ENCODE results near the gene ATXN7L3. TPM values are rescaled to one million over a fixed set of nuclear protein-coding genes. Genes with fewer than 3 reads are reported as not detected.

The ATXN7L3 gene
- total RNA-seq, 1 experiment from 2014 or later = 36.9 TPM

GRCh38 chr17:44235583-44235936, 35.9 kb upstream of the ATXN7L3 start:
- H3K4me3 ChIP-seq (ENCODE audit: low read depth, low read length, poor library complexity, severe bottlenecking) = no peak overlapping the region
- no peak for DNase-seq (ENCODE audit: low spot score)
- H3K27ac ChIP-seq (ENCODE audit: low read depth, low read length, poor library complexity, severe bottlenecking) = no peak overlapping the region
- ChIA-PET POLR2A (ENCODE audit: low non-redundant PET) (no interaction called here), CTCF (no interaction called here)
- H3K4me1 ChIP-seq (ENCODE audit: insufficient read depth, low read length, poor library complexity, severe bottlenecking) = no peaks in the 10 kb centered on the region
- intact Hi-C loops (cut with micrococcal nuclease; ENCODE audit: unreplicated experiment) = no loop called here
- H3K9me3 ChIP-seq (ENCODE audit: low read depth, low read length, poor library complexity, severe bottlenecking) = no peaks in the 10 kb centered on the region
- H3K36me3 ChIP-seq (ENCODE audit: insufficient read depth, low read length, poor library complexity, severe bottlenecking) = no peaks in the 10 kb centered on the region
- TF ChIP-seq EZH2 (IDR thresholded peaks at IDR 0.05; ENCODE audit: borderline replicate concordance, low read depth, low read length, poor library complexity, severe bottlenecking) = no peak
- TF ChIP-seq, protein P1, sequence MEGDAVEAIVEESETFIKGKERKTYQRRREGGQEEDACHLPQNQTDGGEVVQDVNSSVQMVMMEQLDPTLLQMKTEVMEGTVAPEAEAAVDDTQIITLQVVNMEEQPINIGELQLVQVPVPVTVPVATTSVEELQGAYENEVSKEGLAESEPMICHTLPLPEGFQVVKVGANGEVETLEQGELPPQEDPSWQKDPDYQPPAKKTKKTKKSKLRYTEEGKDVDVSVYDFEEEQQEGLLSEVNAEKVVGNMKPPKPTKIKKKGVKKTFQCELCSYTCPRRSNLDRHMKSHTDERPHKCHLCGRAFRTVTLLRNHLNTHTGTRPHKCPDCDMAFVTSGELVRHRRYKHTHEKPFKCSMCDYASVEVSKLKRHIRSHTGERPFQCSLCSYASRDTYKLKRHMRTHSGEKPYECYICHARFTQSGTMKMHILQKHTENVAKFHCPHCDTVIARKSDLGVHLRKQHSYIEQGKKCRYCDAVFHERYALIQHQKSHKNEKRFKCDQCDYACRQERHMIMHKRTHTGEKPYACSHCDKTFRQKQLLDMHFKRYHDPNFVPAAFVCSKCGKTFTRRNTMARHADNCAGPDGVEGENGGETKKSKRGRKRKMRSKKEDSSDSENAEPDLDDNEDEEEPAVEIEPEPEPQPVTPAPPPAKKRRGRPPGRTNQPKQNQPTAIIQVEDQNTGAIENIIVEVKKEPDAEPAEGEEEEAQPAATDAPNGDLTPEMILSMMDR (conservative IDR thresholded peaks at IDR 0.05; ENCODE audit: low read depth, low read length) = no peak
- no peaks in the 10 kb centered on the region for H3K27me3 ChIP-seq (replicated peaks; ENCODE audit: insufficient read depth, low read depth, low read length, poor library complexity)
- BruUV-seq (replicated peaks) = no TSS peak

- H3K36me3 ChIP-seq (ENCODE audit: insufficient read depth, low read length, poor library complexity, severe bottlenecking) = no peaks in the 10 kb centered on the region
- no peaks in the 10 kb centered on the region for H3K9me3 ChIP-seq (ENCODE audit: low read depth, low read length, poor library complexity, severe bottlenecking)
- BruUV-seq (replicated peaks) = no TSS peak
- intact Hi-C loops (cut with micrococcal nuclease; ENCODE audit: unreplicated experiment) = no loop called here
- no peak for DNase-seq (ENCODE audit: low spot score)
- TF ChIP-seq EZH2 (IDR thresholded peaks at IDR 0.05; ENCODE audit: borderline replicate concordance, low read depth, low read length, poor library complexity, severe bottlenecking) = no peak
- TF ChIP-seq, protein P1 (conservative IDR thresholded peaks at IDR 0.05; ENCODE audit: low read depth, low read length) = no peak
- ChIA-PET POLR2A (ENCODE audit: low non-redundant PET) (no interaction called here), CTCF (no interaction called here)
- H3K4me3 ChIP-seq (ENCODE audit: low read depth, low read length, poor library complexity, severe bottlenecking) = no peak overlapping the region
- H3K27me3 ChIP-seq (replicated peaks; ENCODE audit: insufficient read depth, low read depth, low read length, poor library complexity) = no peaks in the 10 kb centered on the region
- no peak overlapping the region for H3K27ac ChIP-seq (ENCODE audit: low read depth, low read length, poor library complexity, severe bottlenecking)
- H3K4me1 ChIP-seq (ENCODE audit: insufficient read depth, low read length, poor library complexity, severe bottlenecking) = no peaks in the 10 kb centered on the region
These were observed 33.9 kb upstream of the ATXN7L3 start for GRCh38 chr17:44233582-44233981.

DNA sequence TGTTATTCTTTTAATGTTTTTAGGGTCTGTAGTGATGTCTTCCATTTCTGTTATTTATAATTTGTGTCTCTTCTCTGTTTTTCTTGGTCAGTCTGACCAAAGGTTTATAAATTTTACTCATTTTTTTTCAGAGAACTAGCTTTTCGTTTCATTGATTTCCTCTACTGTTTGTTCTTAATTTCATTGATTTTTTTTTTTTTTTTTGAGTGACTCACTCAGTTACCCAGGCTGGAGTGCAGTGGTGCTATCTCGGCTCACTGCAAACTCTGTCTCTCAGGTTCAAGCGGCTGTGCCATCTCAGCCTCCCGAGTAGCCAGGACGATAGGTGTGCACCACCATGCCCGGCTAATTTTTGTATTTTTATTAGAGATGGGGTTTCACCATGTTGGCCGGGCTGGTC, 32.4 kb upstream of the ATXN7L3 start:
- no peaks in the 10 kb centered on the region for H3K9me3 ChIP-seq (ENCODE audit: low read depth, low read length, poor library complexity, severe bottlenecking)
- H3K4me1 ChIP-seq (ENCODE audit: insufficient read depth, low read length, poor library complexity, severe bottlenecking) = no peaks in the 10 kb centered on the region
- no peak overlapping the region for H3K4me3 ChIP-seq (ENCODE audit: low read depth, low read length, poor library complexity, severe bottlenecking)
- DNase-seq (ENCODE audit: low spot score) = no peak
- BruUV-seq (replicated peaks) = no TSS peak
- no peaks in the 10 kb centered on the region for H3K27me3 ChIP-seq (replicated peaks; ENCODE audit: insufficient read depth, low read depth, low read length, poor library complexity)
- POLR2A ChIA-PET (ENCODE audit: low non-redundant PET) = interaction anchor here (0.6 kb wide), 2 partner anchors 11 to 40 kb away, joined by 4 to 7 read pairs; no protein-coding TSS in a partner anchor
- CTCF ChIA-PET = no interaction called here
- intact Hi-C loops (cut with micrococcal nuclease; ENCODE audit: unreplicated experiment) = no loop called here
- no peaks in the 10 kb centered on the region for H3K36me3 ChIP-seq (ENCODE audit: insufficient read depth, low read length, poor library complexity, severe bottlenecking)
- no peak overlapping the region for H3K27ac ChIP-seq (ENCODE audit: low read depth, low read length, poor library complexity, severe bottlenecking)
- TF ChIP-seq, protein P1 (conservative IDR thresholded peaks at IDR 0.05; ENCODE audit: low read depth, low read length) = no peak
- no peak for TF ChIP-seq EZH2 (IDR thresholded peaks at IDR 0.05; ENCODE audit: borderline replicate concordance, low read depth, low read length, poor library complexity, severe bottlenecking)
